ENCODE measurements around the gene BIRC6.
A peak's percentile ranks its signal among the peaks of the same experiment; 100 is the strongest.

BIRC6 gene

DNA sequence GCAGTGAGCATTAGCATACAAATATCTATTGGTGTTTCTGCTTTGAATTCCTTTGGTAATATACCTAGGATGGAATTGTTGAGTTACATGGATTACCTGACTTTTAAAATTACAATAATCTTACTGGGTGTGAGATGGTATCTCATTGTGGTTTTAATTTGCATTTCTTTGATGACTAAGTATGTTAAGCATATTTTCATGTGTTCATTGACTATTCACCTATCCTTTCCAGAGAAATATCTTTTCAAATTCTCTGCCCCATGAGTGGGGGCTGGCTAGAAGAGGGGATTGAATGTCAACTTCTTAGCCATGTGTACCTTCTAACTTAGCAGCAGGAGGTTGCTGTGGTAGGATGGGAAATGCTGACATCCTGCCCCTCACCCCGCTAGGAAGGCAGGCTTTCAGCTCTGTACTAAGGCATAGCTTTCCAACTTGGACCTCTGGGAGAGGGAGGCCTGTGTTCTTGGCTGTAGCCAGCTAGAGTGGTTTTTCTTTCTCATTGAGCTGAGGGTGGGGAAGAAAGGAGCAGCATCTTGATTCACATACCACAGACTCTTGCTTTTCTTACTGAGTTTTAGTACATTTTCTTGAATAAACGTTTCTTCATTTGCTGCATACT is 207.7 kb downstream of the BIRC6 start:
- no peak for DNase-seq (ENCODE audit: insufficient read length, low spot score)
- no peak for FAIRE-seq
- no peak for TF ChIP-seq CTCF (IDR thresholded peaks at IDR 0.05; ENCODE audit: insufficient read depth, missing control alignments)

GRCh38 chr2:32565902-32566301 is 209.1 kb downstream of the BIRC6 start:
- FAIRE-seq (no peak), DNase-seq (ENCODE audit: insufficient read length, low spot score) (no peak)
- no peak for TF ChIP-seq CTCF (IDR thresholded peaks at IDR 0.05; ENCODE audit: insufficient read depth, missing control alignments)

DNA sequence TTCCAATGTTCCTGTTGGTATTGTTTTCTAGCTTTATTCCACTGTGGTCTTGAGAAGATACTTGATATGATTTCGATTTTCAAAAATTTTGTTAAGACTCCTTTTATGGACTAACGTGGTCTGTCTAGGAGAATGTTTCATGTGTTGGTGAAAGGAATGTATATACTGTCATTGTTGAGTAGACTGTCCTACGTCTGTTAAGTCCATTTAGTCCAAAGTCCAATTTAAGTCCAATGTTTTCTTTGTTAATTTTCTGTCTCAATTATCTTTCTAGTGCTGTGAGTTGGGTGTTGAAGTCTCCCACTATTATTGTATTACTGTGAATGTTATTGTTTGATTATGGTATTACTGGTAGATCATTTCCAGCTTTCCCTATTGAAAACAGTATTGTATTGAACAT is 215.2 kb downstream of the BIRC6 start:
- FAIRE-seq = no peak
- no peak for TF ChIP-seq CTCF (IDR thresholded peaks at IDR 0.05; ENCODE audit: insufficient read depth, missing control alignments)
- no peak for DNase-seq (ENCODE audit: insufficient read length, low spot score)

- no peak for TF ChIP-seq CTCF (IDR thresholded peaks at IDR 0.05; ENCODE audit: insufficient read depth, missing control alignments)
- DNase-seq (ENCODE audit: insufficient read length, low spot score) (no peak), FAIRE-seq (no peak)
These were observed 215.9 kb downstream of the BIRC6 start for GRCh38 chr2:32572737-32573136.

GRCh38 chr2:32591669-32592463 is 235.0 kb downstream of the BIRC6 start:
- DNase-seq (ENCODE audit: insufficient read length, low spot score) (no peak), FAIRE-seq (peak; percentile 32)
- no peak for TF ChIP-seq CTCF (IDR thresholded peaks at IDR 0.05; ENCODE audit: insufficient read depth, missing control alignments)

- DNase-seq (ENCODE audit: insufficient read length, low spot score) (no peak), FAIRE-seq (no peak)
- TF ChIP-seq CTCF (IDR thresholded peaks at IDR 0.05; ENCODE audit: insufficient read depth, missing control alignments) = no peak
These were observed 237.8 kb downstream of the BIRC6 start for GRCh38 chr2:32594573-32594972.

DNA sequence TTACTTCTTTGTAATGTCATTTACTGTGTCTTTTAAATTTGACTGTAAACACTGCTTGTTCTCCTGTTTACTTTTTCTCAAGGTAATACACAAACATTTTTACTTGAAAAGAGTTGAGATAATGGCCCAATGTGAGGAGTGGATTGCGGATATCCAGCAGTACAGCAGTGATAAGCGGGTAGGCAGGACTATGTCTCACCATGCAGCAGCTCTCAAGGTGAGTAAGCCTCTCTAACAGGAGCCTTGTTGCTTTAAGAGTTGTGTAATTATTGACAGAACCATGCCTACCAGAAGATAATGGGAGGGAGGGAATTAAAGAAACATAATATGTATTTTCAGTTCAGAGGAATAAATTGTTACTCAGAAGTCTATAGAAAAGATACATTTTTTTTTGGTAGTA is 254.5 kb downstream of the BIRC6 start:
- FAIRE-seq = no peak
- DNase-seq (ENCODE audit: insufficient read length, low spot score) = no peak

More for the DNA sequence above, 254.5 kb downstream of the BIRC6 start:
- TF ChIP-seq CTCF (IDR thresholded peaks at IDR 0.05; ENCODE audit: insufficient read depth, missing control alignments) = no peak

Measured in D721Med (cell line).